GM12892 (cell line): Measurements from ENCODE around the gene HIVEP3.

Experiments used
- DNase-seq: peaks from one replicate; pipeline ENCODE4 v3.0.0; 2011; ENCODE audit not compliant: insufficient read length
- FAIRE-seq: peaks from 2 replicates; lab custom pipeline; 2011; peaks lifted over from hg19 to GRCh38; lab: Jason Lieb, UNC
- POLR2A ChIP-seq: IDR thresholded peaks from 2 replicates; pipeline ENCODE4 v1.6.1; 2011; ENCODE audit warnings: low read depth, low read length, control low read depth
- POLR2AphosphoS5 ChIP-seq: IDR thresholded peaks from 2 replicates; pipeline ENCODE4 v1.6.1; 2011; ENCODE audit warnings: low read depth, low read length, control low read depth
- TAF1 ChIP-seq: IDR thresholded peaks from 2 replicates; pipeline ENCODE4 v1.6.1; 2011; ENCODE audit warnings: low read depth, mild to moderate bottlenecking, control low read depth, low read length, borderline replicate concordance

HIVEP3 gene

DNA sequence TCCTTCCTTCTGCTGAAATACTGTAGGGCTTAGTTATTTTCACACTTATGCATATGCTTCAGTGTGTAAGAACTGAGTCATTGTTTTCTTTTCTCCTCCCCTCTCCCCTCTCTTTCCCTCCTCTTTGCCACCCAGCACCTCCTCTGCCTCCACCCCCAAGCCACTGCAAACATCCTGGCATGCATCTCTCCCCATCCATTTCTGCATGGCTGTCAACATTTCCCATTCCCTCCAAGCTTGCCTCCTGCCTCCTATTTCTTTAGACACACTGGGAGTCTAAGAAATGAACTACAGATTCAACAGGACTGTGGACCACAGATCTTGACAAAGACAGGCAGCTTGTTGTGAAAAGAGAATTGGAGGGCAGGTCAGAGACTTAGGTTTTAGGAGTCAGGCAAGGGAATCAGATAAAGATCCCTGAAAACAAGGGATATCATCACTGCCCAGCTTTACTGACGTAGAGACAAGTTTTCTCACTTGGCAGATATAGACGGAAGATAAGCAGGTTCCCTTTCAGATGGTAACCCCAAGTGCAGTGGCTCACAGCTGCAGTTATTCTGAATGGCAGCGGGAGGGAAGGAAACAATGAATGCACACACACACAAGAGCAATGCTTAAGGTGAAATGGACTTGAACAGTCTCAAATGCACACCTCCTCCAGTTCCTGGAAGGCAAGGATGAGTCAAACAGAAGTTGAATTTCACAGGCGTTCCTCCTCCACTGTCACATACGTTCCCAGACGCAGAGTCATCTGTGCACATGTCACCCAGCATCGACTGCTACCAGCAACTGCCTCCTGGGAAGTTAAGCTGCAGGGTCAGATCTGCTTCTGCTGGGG, 56.1 kb downstream of the HIVEP3 start:
- no peak for DNase-seq
- no peak for FAIRE-seq
- TF ChIP-seq POLR2A (no peak), TAF1 (no peak), POLR2AphosphoS5 (no peak)

DNA sequence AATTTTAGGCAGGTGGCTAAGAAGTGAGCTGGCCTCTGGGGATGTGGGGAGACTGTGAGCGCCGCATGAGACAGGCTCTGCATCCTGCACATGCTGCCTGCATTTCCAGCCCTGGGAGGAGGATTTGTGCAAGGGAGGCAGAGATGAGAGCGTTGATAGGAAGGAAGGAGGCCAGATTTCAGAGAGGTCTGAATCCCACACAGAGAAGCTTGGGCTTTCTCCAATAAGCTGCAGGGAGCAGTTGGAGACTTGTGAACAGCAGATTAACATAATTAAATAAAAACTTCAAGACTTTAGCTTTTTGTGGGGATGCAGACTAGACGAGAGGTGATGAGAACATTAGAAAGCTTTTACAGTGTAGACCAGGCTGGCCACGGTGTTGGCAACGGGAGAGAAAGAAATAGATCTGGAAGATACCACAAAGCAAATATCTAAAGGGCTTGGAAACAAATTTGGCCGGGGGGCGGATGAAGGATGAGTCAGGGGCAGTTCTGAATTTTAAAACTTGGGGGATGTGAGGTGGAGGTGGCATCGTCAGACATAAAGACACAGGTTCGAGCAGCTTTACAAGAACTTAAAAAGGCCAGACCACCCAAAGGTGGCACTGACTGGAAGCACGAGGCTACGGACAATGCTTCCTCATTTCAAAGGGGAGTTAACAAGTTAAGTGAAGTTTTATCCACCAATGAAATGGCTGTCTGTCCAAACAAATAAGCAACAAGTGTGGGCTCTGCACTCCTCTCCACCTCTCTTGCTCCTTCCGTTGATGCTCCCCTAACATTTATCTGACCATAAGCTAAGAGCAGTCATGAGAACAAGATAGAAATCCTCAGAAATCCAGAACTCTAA, 57.0 kb downstream of the HIVEP3 start:
- TF ChIP-seq POLR2AphosphoS5 (no peak), POLR2A (no peak), TAF1 (no peak)
- DNase-seq (no peak), FAIRE-seq (no peak)

DNA sequence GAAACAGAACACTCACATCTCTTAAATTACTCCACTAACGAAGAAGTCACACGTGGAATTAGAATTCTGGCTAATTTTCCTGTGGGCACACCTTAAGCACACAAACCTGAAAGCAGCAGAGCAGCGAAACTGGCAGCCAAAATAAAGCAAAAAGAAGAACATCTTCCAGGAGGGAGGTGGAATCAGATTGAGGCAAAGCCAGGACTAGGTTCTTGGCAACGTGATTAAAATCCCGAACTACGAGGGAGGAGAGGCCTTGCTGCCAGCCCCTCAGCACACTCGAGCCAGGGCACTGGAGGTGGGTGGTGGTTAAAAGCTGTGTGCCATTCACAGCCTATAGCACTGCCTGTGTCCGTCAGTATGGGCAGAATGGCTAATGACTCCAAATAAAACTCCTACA, 58.0 kb downstream of the HIVEP3 start:
- DNase-seq: no peak
- no peak for FAIRE-seq
- TF ChIP-seq POLR2AphosphoS5 (no peak), TAF1 (no peak), POLR2A (no peak)

DNA sequence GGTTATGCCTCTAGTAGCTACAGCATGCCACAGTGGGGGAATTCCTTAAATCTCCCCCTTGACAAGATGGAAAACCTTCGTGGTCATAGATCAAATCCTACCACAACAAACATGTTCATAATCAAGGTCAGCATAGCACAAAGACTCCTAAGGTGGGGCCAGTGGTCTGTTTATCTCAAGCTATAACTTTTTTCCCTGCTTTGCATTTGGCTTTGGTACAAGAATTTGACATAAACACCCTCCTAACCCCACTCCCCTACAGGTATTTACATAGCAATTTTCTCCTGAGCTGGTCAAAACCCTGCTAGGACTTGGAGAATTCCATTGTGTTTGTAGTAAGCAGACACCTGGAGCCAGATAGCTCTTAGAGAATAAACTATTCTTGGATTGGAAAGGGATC, 58.5 kb downstream of the HIVEP3 start:
- no peak for TF ChIP-seq POLR2AphosphoS5
- no peak for TF ChIP-seq POLR2A
- no peak for TF ChIP-seq TAF1
- DNase-seq (no peak), FAIRE-seq (peak; percentile 38)

DNA sequence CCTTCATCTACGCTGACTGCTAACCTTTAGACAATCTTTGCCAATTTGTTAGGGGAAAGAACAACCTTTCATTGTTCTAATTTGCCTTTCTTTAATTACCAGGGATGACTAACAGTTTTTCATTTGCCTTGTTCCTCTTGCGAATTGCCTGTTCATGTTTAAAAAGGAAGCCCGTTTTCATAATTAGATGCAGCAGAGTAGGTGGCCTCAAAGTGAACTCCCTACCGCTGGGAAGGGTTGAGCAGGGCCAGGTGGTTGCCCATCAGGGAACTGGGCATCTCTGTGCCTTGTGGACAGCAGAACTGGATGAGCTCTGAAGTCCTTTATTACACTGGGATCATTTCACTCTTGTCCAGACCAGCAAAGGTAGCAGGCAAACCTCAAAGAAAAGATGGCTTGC, 59.0 kb downstream of the HIVEP3 start:
- DNase-seq (no peak), FAIRE-seq (no peak)
- TF ChIP-seq POLR2AphosphoS5: no peak
- TF ChIP-seq POLR2A: no peak
- no peak for TF ChIP-seq TAF1

DNA sequence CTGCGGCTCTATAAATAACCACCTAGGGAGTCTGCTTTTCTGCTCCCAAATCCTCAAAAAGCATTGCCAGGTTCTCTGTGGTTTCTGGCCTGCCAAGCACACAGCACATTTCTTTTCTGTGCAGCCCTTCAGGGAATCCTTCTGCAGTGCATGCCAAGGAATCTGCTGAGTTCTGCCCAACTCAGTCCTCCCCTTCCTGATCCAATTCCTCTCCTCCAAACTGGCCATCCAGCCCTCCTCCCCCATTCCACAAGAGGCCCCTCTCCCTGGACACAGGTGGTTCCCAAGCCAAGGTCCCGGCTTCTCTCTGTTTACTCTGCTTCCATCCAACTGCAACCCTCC, 61.8 kb downstream of the HIVEP3 start:
- TF ChIP-seq POLR2AphosphoS5: no peak
- no peak for TF ChIP-seq TAF1
- TF ChIP-seq POLR2A: no peak
- no peak for FAIRE-seq
- no peak for DNase-seq

DNA sequence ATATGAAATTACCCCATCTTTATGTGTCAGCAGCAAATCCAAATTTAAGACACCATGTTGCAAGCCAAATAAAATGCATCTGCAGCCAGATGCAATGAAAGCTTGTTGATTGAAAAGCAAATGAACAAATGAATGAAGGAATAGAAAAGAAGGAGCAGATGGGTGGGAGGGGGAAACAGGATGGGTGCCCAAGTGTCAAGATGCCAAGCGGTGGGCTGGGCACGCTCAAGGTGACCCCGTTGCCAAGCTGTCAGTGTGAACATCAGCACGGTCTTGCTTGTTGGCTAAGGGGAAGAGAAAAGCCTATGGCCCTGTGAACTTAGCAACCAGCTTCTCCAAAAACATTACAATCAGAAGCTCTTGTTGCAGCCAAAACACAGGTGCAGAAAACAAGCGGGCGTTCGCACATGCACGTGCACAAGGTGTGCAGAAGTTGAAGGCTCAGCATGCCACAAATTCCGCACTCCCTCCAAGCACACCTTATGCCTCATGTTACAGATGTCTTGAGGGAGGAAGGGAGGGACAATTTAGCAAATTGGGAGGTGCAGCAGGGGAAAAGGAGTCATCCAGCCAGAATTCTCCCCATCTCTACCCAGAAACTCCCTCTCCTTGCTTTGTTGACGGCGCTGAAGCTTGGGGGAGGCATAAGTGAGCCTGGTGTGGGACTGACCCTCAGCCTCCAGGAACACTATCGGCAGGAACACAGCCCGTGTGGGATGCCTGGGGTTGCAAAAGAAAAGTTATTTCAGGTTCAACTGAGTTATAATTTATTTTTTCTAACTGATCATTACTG, 62.4 kb downstream of the HIVEP3 start:
- DNase-seq: no peak
- TF ChIP-seq POLR2A: no peak
- TF ChIP-seq TAF1: no peak
- no peak for TF ChIP-seq POLR2AphosphoS5
- no peak for FAIRE-seq

DNA sequence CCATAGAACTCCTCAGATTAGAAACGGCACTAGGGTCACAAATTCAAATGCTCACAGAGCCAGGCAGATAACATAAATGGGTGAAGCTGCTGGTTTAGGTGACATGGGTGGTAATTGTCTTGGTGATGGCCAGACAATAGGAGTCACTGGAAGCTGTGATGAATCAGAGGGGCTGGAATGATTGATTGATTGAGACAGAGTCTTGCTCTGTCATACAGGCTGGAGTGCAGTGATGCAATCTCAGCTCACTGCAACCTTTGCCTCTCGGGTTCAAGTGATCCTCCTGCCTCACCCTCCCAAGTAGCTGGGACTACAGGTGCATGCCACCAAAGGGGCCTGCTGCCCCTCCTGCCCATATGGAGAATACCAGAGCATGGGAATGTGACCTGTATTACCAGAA, 63.0 kb downstream of the HIVEP3 start:
- TF ChIP-seq POLR2AphosphoS5: no peak
- no peak for TF ChIP-seq TAF1
- no peak for TF ChIP-seq POLR2A
- no peak for DNase-seq
- no peak for FAIRE-seq

DNA sequence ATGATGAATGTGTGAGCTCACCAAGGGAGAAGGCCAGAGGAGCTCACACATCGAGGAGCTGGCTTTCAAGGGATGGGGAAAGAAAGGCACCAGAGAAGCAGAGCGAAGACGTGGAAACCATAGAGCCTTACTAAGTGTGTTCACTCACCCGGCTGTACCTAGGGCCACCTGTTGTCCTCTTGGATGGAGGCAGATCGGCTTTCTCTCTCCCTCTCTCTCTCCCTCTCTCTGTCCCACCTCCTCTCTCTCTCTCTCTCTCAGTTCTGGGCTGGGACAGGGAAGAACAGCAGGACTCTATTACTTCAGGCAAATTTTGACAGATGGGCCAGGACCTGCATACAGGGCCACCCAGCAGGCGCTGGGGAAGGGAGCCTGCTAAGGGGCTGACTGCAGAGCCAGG, 64.8 kb downstream of the HIVEP3 start:
- no peak for TF ChIP-seq POLR2A
- no peak for TF ChIP-seq TAF1
- no peak for TF ChIP-seq POLR2AphosphoS5
- no peak for FAIRE-seq
- no peak for DNase-seq

DNA sequence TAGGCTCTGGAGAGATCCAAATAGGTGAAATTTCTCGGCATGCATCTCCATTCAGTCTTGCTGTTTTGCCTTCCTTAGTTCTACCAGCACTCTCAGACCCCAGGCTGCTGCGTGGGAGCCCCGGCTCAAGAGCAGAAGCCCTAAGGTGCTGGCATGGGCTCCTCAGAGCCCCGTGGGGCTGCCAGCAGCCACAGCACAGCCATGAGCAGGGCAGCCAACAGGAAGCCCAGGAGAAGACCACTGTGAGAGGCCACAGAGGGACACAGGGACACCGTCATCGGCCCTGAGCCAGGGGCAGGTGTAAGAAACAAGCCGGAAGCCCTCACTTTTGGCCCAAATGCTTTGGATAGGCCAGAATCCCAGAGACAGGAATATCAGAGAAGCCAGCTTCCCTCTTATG, 66.6 kb downstream of the HIVEP3 start:
- no peak for DNase-seq
- no peak for FAIRE-seq
- TF ChIP-seq TAF1 (no peak), POLR2AphosphoS5 (no peak), POLR2A (no peak)

DNA sequence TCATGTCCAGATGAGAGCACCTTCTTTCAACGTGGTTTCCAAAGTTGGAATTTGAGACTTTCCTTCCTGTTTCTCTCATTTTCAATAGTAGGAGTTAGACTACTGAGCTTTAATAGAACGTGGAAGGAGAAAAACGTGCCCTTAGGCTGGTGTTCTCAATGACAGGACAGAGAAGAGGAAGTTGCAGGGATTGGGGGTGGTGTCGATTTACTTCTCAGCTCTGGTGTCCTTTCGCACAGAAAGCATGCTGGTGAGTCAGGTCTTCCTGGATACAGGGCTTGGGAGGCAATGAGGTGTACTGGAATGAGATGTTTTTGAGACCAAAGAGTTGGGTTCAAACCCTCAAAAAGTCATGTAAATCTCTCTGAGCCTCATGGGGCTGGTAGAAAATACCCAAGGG, 67.1 kb downstream of the HIVEP3 start:
- no peak for DNase-seq

More for the DNA sequence above, 67.1 kb downstream of the HIVEP3 start:
- no peak for FAIRE-seq
- TF ChIP-seq POLR2A (no peak), POLR2AphosphoS5 (no peak), TAF1 (no peak)
